Panc1 (cell line): Measurements from ENCODE around the gene CREB1. TPM values are rescaled to one million over a fixed set of nuclear protein-coding genes. Genes with fewer than 3 reads are reported as not detected.

Experiments used
- ATAC-seq: fragments of 200-7000 bp; cut with Tn5 transposase; 2 replicates; pipeline ENCODE4 v1.9.1; 2020; ENCODE audit warnings: mild to moderate bottlenecking, moderate library complexity
- BruUV-seq: library from RNA; stranded (reverse); fragments of 400-500 nt; replicated peaks from 2 replicates; lab custom pipeline; 2021; lab: Mats Ljungman, UMichigan
- CTCF ChIA-PET: fragments of 300-600 bp; sonication (Branson Sonifier 250); formaldehyde crosslinking; loops from one replicate; lab custom pipeline; 2022; ENCODE audit warnings: antibody characterized with exemption; lab: Charles Lee
- POLR2A ChIA-PET: fragments of 300-600 bp; sonication (Branson Sonifier 250); formaldehyde crosslinking; loops from one replicate; lab custom pipeline; 2022; ENCODE audit warnings: antibody characterized with exemption; lab: Charles Lee
- DNase-seq: peaks from one replicate; pipeline ENCODE4 v3.0.0-alpha.2; 2010; ENCODE audit warnings: low read depth, low spot score
- H3K27ac ChIP-seq: 2 replicates; pipeline ENCODE4 v1.5.1; 2011; ENCODE audit warnings: mild to moderate bottlenecking, low read length, inconsistent platforms
- H3K27me3 ChIP-seq: fragments of 200-500 bp; sonication (Bioruptor generic); 2 replicates; pipeline ENCODE4 v1.6.0; 2014; ENCODE audit warnings: low read length, inconsistent platforms; ENCODE audit not compliant: control insufficient read depth, insufficient read depth
- H3K36me3 ChIP-seq: fragments of 200-500 bp; sonication (Bioruptor generic); 2 replicates; pipeline ENCODE4 v1.5.1; 2014; ENCODE audit warnings: inconsistent platforms, mild to moderate bottlenecking, low read length, moderate library complexity; ENCODE audit not compliant: control insufficient read depth, insufficient read depth
- H3K4me1 ChIP-seq: 2 replicates; pipeline ENCODE4 v1.5.1; 2011; ENCODE audit warnings: inconsistent platforms, mild to moderate bottlenecking, low read length, moderate library complexity; ENCODE audit not compliant: control insufficient read depth, insufficient read depth
- H3K4me3 ChIP-seq, 2 experiments: 2 replicates each; pipeline ENCODE4 v1.5.1; 2011 to 2012; ENCODE audit warnings: low read depth in 2 of 2, low read length in 2 of 2, mild to moderate bottlenecking in 2 of 2, inconsistent platforms in 1 of 2, moderate library complexity in 1 of 2
- H3K9me3 ChIP-seq: fragments of 200-500 bp; sonication (Bioruptor generic); 2 replicates; pipeline ENCODE4 v1.5.1; 2014; ENCODE audit warnings: low read depth, mild to moderate bottlenecking, inconsistent platforms, low read length, moderate library complexity; ENCODE audit not compliant: control insufficient read depth, insufficient read depth
- POLR2AphosphoS5 ChIP-seq: IDR thresholded peaks from 2 replicates; pipeline ENCODE4 v1.6.1; 2012; ENCODE audit warnings: mild to moderate bottlenecking, low read depth, low read length, moderate library complexity
- SIN3A ChIP-seq: IDR thresholded peaks from 2 replicates; pipeline ENCODE4 v1.6.1; 2012; ENCODE audit warnings: low read depth, mild to moderate bottlenecking, low read length, moderate library complexity, borderline replicate concordance; ENCODE audit not compliant: insufficient read depth
- TCF7L2 ChIP-seq: IDR thresholded peaks from 2 replicates; pipeline ENCODE4 v1.6.1; 2011; ENCODE audit warnings: mild to moderate bottlenecking, low read depth, low read length, inconsistent platforms
- in situ Hi-C: cut with HindIII; loops from 2 replicates; pipeline ENCODE4 v1.10.0; 2016; ENCODE audit warnings: low sequenced_read_pairs, low pct_unique_long_range_greater_than_20kb
- intact Hi-C: fragments of 100-400 bp; cut with micrococcal nuclease; formaldehyde crosslinking; loops from one replicate; pipeline ENCODE4 v1.10.0; 2022; ENCODE audit not compliant: unreplicated experiment
- total RNA-seq: library from RNA; stranded (reverse); gene quantifications from one replicate; pipeline ENCODE4 v1.2.1, GENCODE V29; 2021; ENCODE audit not compliant: unreplicated experiment
- TF ChIP-seq, protein P1 (sequence below): fragments of 450-650 bp; IDR thresholded peaks from 2 replicates; pipeline ENCODE4 v1.5.1; 2017; ENCODE audit warnings: mild to moderate bottlenecking
- TF ChIP-seq, protein P2 (sequence below), 2 experiments: IDR thresholded peaks; 2 replicates each; pipeline ENCODE4 v1.6.1; 2011 to 2012; ENCODE audit warnings: low read depth in 2 of 2, control low read depth in 1 of 2, low read length in 1 of 2, mild to moderate bottlenecking in 1 of 2, moderate library complexity in 1 of 2; ENCODE audit not compliant: insufficient read depth in 1 of 2

Gene CREB1
- total RNA-seq, 1 experiment from 2014 or later, result 31.1 TPM

DNA sequence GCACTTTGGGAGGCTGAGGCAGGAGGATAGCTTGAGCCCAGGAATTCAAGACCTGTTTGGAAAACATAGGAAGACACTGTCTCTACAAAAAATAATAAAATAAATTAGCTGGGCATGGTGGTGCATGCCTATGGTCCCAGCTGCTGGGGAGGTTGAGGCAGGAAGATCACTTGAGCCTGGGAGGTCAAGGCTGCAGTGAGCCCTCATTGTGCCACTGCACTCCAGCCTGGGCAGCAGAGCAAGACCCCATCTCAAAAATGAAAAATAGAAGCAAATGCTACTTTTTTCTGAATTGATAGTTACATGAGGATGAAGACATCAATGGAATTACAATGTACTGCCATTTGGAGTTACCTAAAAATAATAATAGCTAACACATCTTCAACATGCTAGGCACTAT is 63.5 kb downstream of the CREB1 start:
- no peak for ATAC-seq
- ChIA-PET CTCF (no interaction called here), POLR2A (no interaction called here)
- in situ Hi-C loops (no loop called here), intact Hi-C loops (no loop called here)
- no TSS peak for BruUV-seq
- no peak overlapping the region for H3K27ac ChIP-seq
- peaks cover 3% of the 10 kb centered on the region; the same call in 1 of the 2 replicates for H3K9me3 ChIP-seq
- H3K4me1 ChIP-seq, result no peaks in the 10 kb centered on the region
- TF ChIP-seq, protein P1, sequence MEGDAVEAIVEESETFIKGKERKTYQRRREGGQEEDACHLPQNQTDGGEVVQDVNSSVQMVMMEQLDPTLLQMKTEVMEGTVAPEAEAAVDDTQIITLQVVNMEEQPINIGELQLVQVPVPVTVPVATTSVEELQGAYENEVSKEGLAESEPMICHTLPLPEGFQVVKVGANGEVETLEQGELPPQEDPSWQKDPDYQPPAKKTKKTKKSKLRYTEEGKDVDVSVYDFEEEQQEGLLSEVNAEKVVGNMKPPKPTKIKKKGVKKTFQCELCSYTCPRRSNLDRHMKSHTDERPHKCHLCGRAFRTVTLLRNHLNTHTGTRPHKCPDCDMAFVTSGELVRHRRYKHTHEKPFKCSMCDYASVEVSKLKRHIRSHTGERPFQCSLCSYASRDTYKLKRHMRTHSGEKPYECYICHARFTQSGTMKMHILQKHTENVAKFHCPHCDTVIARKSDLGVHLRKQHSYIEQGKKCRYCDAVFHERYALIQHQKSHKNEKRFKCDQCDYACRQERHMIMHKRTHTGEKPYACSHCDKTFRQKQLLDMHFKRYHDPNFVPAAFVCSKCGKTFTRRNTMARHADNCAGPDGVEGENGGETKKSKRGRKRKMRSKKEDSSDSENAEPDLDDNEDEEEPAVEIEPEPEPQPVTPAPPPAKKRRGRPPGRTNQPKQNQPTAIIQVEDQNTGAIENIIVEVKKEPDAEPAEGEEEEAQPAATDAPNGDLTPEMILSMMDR, result no peak
- TF ChIP-seq, protein P2, sequence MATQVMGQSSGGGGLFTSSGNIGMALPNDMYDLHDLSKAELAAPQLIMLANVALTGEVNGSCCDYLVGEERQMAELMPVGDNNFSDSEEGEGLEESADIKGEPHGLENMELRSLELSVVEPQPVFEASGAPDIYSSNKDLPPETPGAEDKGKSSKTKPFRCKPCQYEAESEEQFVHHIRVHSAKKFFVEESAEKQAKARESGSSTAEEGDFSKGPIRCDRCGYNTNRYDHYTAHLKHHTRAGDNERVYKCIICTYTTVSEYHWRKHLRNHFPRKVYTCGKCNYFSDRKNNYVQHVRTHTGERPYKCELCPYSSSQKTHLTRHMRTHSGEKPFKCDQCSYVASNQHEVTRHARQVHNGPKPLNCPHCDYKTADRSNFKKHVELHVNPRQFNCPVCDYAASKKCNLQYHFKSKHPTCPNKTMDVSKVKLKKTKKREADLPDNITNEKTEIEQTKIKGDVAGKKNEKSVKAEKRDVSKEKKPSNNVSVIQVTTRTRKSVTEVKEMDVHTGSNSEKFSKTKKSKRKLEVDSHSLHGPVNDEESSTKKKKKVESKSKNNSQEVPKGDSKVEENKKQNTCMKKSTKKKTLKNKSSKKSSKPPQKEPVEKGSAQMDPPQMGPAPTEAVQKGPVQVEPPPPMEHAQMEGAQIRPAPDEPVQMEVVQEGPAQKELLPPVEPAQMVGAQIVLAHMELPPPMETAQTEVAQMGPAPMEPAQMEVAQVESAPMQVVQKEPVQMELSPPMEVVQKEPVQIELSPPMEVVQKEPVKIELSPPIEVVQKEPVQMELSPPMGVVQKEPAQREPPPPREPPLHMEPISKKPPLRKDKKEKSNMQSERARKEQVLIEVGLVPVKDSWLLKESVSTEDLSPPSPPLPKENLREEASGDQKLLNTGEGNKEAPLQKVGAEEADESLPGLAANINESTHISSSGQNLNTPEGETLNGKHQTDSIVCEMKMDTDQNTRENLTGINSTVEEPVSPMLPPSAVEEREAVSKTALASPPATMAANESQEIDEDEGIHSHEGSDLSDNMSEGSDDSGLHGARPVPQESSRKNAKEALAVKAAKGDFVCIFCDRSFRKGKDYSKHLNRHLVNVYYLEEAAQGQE (IDR thresholded peaks at IDR 0.05; ENCODE audit: insufficient read depth in 1 of 2, low read depth in 2 of 2, low read length in 1 of 2), result no peak
- no peak for TF ChIP-seq POLR2AphosphoS5
- TF ChIP-seq TCF7L2, result no peak
- TF ChIP-seq SIN3A, result no peak
- no peaks in the 10 kb centered on the region; the same call in 1 of the 2 replicates for H3K36me3 ChIP-seq
- no peaks in the 10 kb centered on the region for H3K27me3 ChIP-seq
- DNase-seq, result no peak
- H3K4me3 ChIP-seq, result no peak overlapping the region

DNA sequence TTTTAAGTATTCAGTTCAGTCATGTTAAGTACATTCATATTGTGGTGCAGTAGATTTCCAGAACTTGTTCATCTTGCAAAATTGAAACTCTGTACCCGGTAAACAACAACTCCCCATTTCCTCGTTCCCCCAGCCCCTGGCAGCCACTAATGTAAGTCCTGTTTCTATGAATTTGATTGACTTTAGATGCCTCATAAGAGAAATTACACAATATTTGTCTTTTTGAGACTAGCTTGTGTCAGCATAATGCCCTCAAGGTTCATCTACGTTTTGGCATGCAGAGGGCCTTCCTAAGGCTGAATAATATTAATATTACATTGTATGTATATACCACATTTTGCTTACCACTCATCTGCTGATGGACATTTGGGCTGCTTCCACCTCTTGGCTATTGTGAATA is 64.5 kb downstream of the CREB1 start:
- POLR2A ChIA-PET, result no interaction called here
- no TSS peak for BruUV-seq
- no peak for ATAC-seq
- no peak for DNase-seq
- no peak overlapping the region for H3K27ac ChIP-seq
- TF ChIP-seq SIN3A, result no peak
- TF ChIP-seq TCF7L2, result no peak
- TF ChIP-seq, protein P2 (IDR thresholded peaks at IDR 0.05; ENCODE audit: insufficient read depth in 1 of 2, low read depth in 2 of 2, low read length in 1 of 2), result no peak
- no peak for TF ChIP-seq POLR2AphosphoS5
- TF ChIP-seq, protein P1, result no peak
- H3K9me3 ChIP-seq, result peaks cover 3% of the 10 kb centered on the region; the same call in 1 of the 2 replicates
- in situ Hi-C loops, result no loop called here
- no peaks in the 10 kb centered on the region for H3K4me1 ChIP-seq
- intact Hi-C loops, result no loop called here
- CTCF ChIA-PET, result no interaction called here
- no peaks in the 10 kb centered on the region for H3K27me3 ChIP-seq
- H3K36me3 ChIP-seq, result no peaks in the 10 kb centered on the region; the same call in 1 of the 2 replicates
- no peak overlapping the region for H3K4me3 ChIP-seq
